Ecto neural progenitor cell (in vitro differentiated cells): ENCODE measurements around the gene PMEPA1.

Experiments used
- DNase-seq: peaks from one replicate; pipeline ENCODE4 v3.0.0-alpha.2; 2018; ENCODE audit warnings: low spot score

The PMEPA1 gene

GRCh38 chr20:57736738-57737347, 27.0 kb upstream of the PMEPA1 start:
- no peak for DNase-seq

- DNase-seq, result no peak
These were observed 26.3 kb upstream of the PMEPA1 start for GRCh38 chr20:57735831-57736737.

- no peak for DNase-seq
These were observed 24.9 kb upstream of the PMEPA1 start for GRCh38 chr20:57734754-57735153.

GRCh38 chr20:57732226-57732625, 22.4 kb upstream of the PMEPA1 start:
- DNase-seq, result no peak

GRCh38 chr20:57728762-57729161, 18.9 kb upstream of the PMEPA1 start:
- no peak for DNase-seq

- DNase-seq, result no peak
These were observed 18.0 kb upstream of the PMEPA1 start for GRCh38 chr20:57727863-57728262.

GRCh38 chr20:57725636-57726035, 15.8 kb upstream of the PMEPA1 start:
- DNase-seq, result no peak

- DNase-seq, result no peak
These were observed 15.0 kb upstream of the PMEPA1 start for GRCh38 chr20:57724610-57725405.

- no peak for DNase-seq
These were observed 14.0 kb upstream of the PMEPA1 start for GRCh38 chr20:57723816-57724215.

- no peak for DNase-seq
These were observed 10.1 kb upstream of the PMEPA1 start for GRCh38 chr20:57719951-57720350.

- peak; percentile 97 for DNase-seq
These were observed 8.7 kb upstream of the PMEPA1 start for GRCh38 chr20:57718490-57719009.

- DNase-seq, result no peak
These were observed 8.0 kb upstream of the PMEPA1 start for GRCh38 chr20:57717797-57718196.

GRCh38 chr20:57716901-57717300, 7.1 kb upstream of the PMEPA1 start:
- no peak for DNase-seq

- DNase-seq, result no peak
These were observed 6.4 kb upstream of the PMEPA1 start for GRCh38 chr20:57716202-57716601.

GRCh38 chr20:57715268-57715904, 5.6 kb upstream of the PMEPA1 start:
- no peak for DNase-seq

- DNase-seq, result no peak
These were observed 4.8 kb upstream of the PMEPA1 start for GRCh38 chr20:57714409-57715267.

GRCh38 chr20:57713951-57714350, 4.1 kb upstream of the PMEPA1 start:
- DNase-seq, result no peak

GRCh38 chr20:57713505-57713903, 3.7 kb upstream of the PMEPA1 start:
- DNase-seq, result no peak

- DNase-seq, result no peak
These were observed 3.2 kb upstream of the PMEPA1 start for GRCh38 chr20:57712851-57713504.

GRCh38 chr20:57712341-57712740, 2.5 kb upstream of the PMEPA1 start:
- DNase-seq, result no peak
